Natural killer cell treated with Interleukin-12 subunit alpha and Interleukin-12 subunit beta and Interleukin-15 and Interleukin-18, amount 100 ng/mL, for 72 hours (primary cell): ENCODE data around the gene NLRC3. TPM values are rescaled to one million over a fixed set of nuclear protein-coding genes. Genes with fewer than 3 reads are reported as not detected.

Experiments used
- ATAC-seq, 2 donors: fragments of 150-1000 bp; cut with Tn5 transposase in 1 of 2; sonication (Bioruptor Pico), chemical (Tn5 transposase) in 1 of 2; 2 replicates each; pipeline ENCODE4 v1.10.0; 2021
- DNase-seq: peaks from one replicate; pipeline ENCODE4 v3.0.0; 2022; ENCODE audit warnings: low spot score
- H3K27ac Mint-ChIP-seq, 2 donors: 1 replicate in 1 of 2; 2 replicates in 1 of 2; pipeline ENCODE4 v1.8.0; 2022; ENCODE audit warnings: mixed read lengths in 2 of 2, mild to moderate bottlenecking in 1 of 2, moderate library complexity in 1 of 2
- H3K27me3 Mint-ChIP-seq, 2 donors: 1 replicate in 1 of 2; 2 replicates in 1 of 2; pipeline ENCODE4 v1.8.0; 2022; ENCODE audit warnings: mixed read lengths in 2 of 2
- H3K36me3 Mint-ChIP-seq: one replicate; pipeline ENCODE4 v1.8.0; 2022; ENCODE audit warnings: mixed read lengths
- H3K4me1 Mint-ChIP-seq, 2 donors: 1 replicate in 1 of 2; 2 replicates in 1 of 2; pipeline ENCODE4 v1.8.0; 2022; ENCODE audit warnings: low read depth in 2 of 2, mixed read lengths in 2 of 2, mild to moderate bottlenecking in 1 of 2
- H3K4me3 Mint-ChIP-seq: one replicate; pipeline ENCODE4 v1.8.0; 2022; ENCODE audit warnings: mixed read lengths
- H3K9me3 Mint-ChIP-seq: 2 replicates; pipeline ENCODE4 v1.8.0; 2022; ENCODE audit warnings: mixed read lengths
- total RNA-seq, 2 donors: library from RNA; stranded (reverse); gene quantifications; one replicate each; pipeline ENCODE4 v1.2.3, GENCODE V29; 2022

The NLRC3 gene
- total RNA-seq, 2 donors from 2014 or later: 48.3 to 61.8 TPM

DNA sequence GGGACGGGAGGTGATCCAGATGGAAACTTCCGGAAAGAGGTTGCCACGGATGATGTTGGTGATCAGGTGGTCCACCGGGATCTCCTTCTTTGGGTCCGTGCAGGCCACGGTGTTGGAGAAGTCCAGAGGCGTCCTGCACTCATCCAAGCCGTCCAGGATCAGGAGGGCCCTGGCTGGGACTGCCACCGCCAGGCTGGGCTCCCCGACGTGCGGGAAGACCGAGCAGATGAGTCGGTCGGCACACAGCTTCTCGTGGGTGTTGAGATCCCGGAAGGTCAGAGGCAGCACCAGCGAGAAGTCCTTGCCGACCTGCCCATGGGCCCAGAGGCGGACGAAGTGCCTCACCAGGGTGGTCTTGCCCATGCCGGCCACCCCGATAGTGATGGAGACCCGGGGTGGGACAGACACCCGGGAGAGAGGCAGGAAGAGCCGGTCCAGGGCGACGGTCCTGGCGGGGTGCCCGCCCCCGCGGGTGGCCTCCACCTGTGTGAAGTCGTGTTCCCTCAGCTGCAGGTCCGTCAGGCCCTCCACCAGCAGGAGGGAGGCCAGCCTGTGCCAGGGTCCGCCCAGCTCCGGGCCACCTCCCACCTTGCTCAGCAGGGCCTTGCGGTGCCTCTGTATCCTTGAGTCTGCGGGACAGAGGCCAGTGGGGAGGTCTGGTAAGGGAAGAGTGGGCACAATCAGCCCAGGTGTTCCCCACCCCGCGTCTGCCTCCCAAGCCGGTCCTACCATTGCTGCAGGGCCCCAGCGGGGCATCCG lies 12.9 kb downstream of the NLRC3 start:
- no peaks in the 10 kb centered on the region for H3K9me3 Mint-ChIP-seq
- peaks cover 0 to 3% of the 10 kb centered on the region in 2 donors for H3K4me1 Mint-ChIP-seq
- H3K27ac Mint-ChIP-seq: no peak overlapping the region
- no peaks in the 10 kb centered on the region for H3K27me3 Mint-ChIP-seq
- no peak overlapping the region for H3K4me3 Mint-ChIP-seq
- DNase-seq (peak; percentile 51), ATAC-seq (peak in 1 of 2 donors; percentile 28)
- no peaks in the 10 kb centered on the region for H3K36me3 Mint-ChIP-seq

DNA sequence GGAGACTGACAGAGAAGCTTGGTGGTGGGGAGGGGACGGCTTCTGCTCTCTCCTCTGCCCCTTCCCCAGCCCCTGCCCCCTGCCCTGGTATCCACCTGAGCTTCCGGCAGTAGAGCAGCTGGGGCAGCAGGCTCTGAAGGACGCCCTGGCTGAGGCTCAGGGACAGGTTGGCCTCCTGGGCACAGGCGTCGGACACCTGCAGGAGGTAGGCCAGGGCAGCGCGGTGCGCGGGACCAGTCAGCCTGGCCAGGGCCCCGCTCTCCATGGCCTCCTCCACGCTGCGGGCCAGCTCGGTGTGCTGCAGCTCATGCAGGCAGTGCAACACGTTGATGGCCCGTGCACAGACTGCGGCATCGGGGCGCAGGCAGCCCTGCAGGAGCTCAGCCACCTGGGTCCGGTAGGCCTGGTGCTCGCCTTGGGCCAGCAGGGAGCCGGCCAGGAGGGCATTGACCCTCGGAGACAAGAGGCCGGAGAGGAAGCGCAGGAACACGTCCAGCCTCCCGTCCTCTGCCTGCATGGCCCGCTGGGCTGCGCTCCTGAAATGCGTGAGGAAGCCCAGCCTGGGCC lies 14.2 kb downstream of the NLRC3 start:
- H3K36me3 Mint-ChIP-seq: no peaks in the 10 kb centered on the region

DNA sequence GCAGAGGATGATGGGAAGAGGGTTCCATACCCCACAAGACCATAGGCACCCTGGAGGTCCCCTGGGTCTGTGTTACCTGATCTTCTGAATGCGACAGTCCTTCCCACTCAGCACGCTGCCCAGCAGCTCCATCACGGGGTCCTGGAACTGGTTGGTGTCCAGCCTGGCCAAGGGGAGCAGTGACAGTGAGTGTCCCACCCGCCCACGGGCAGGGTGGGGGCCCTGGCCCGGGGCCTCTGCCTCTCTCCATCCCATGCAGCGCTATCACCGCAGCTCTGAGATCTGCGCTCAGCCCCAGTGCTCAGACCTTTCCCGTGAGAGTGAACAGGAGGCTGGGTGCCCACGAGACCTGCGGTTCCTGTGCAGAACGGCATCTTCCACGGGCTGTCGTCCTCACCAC lies 15.6 kb downstream of the NLRC3 start:
- DNase-seq: no peak
- no peaks in the 10 kb centered on the region for H3K9me3 Mint-ChIP-seq
- no peaks in the 10 kb centered on the region for H3K36me3 Mint-ChIP-seq
- no peaks in the 10 kb centered on the region for H3K27me3 Mint-ChIP-seq
- no peak for ATAC-seq
- no peak overlapping the region for H3K4me3 Mint-ChIP-seq
- no peak overlapping the region for H3K27ac Mint-ChIP-seq
- H3K4me1 Mint-ChIP-seq: peaks cover 0 to 3% of the 10 kb centered on the region in 2 donors

More for the DNA sequence above, 14.2 kb downstream of the NLRC3 start:
- H3K27me3 Mint-ChIP-seq: no peaks in the 10 kb centered on the region
- no peaks in the 10 kb centered on the region for H3K9me3 Mint-ChIP-seq
- no peak for DNase-seq
- peak in 1 of 2 donors; percentile 58 for ATAC-seq
- H3K4me3 Mint-ChIP-seq: no peak overlapping the region
- no peak overlapping the region for H3K27ac Mint-ChIP-seq
- peaks cover 0 to 3% of the 10 kb centered on the region in 2 donors for H3K4me1 Mint-ChIP-seq

DNA sequence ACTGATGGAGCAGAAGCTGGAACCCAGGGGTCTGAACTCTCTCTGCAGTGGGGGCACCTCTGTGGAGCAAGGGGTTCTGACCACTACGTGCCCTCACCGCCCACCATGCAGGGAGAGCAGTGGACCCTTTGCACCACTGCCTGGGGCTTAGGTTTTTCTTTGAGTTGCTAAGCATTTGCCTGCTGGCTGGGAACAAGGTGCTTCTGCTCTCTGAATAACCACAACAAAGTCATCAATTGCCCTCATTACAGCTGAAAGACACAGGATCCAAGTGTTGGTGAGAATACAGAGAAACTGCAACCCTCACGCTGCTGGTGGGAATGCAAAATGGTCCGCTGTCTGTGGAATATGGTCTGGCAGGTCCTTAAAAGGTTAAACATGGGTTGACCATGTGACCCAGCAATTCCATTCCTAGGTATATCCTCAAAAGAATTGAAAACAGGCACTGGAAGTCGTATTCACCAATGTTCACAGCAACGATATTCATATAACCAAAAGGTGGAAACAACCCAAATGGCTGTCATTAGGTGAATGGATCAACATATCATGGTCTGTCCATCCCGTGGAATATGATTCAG lies 22.8 kb downstream of the NLRC3 start:
- H3K36me3 Mint-ChIP-seq: peaks cover 18% of the 10 kb centered on the region
- H3K4me3 Mint-ChIP-seq: no peak overlapping the region
- DNase-seq: peak; percentile 42

DNA sequence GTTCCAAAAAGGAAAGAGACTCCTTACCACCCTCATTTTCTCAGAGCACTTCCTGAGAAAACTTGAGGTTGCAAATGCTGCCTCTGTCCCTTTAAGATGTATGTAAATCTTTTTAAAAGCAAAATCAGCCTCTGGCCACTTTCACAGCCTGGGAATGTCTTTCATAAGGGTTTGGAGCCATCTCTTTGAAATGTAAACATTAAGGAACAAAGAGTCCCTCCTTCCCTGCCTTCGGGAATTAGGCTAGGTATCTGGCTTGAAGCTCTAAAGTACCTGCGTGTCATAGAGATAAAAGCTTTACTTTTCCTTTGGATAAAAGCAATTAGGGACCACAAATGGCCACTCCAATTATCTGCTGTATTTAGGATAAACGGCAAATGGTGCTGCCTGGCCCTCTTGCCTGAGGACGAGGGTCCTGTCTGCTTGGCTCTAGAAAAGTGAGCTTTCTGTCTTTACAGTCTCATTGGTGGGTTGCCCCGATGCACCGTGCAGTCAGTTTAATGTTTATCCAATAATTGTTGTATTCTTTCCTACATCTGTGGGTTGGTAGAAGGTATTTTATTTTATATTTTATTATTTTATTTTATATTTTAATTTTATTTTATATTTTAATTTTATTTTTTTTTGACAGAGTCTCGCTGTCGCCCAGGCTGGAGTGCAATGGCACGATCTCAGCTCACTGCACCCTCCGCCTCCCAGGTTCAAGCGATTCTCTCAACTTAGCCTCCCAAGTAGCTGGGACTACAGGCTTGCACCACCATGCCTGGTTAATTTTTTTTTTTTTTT lies 23.9 kb downstream of the NLRC3 start:
- Mint-ChIP-seq H3K9me3 (peaks cover 9% of the 10 kb centered on the region), H3K4me3 (no peak overlapping the region), H3K27me3 (no peaks in the 10 kb centered on the region), H3K27ac (no peak overlapping the region), H3K36me3 (peaks cover 18% of the 10 kb centered on the region), H3K4me1 (peaks cover 11 to 16% of the 10 kb centered on the region in 2 donors)
- DNase-seq (peak; percentile 22), ATAC-seq (no peak)

More for the DNA sequence above, 22.8 kb downstream of the NLRC3 start:
- peaks cover 9% of the 10 kb centered on the region for H3K9me3 Mint-ChIP-seq
- no peak for ATAC-seq
- no peak overlapping the region for H3K27ac Mint-ChIP-seq
- peaks cover 11 to 16% of the 10 kb centered on the region in 2 donors for H3K4me1 Mint-ChIP-seq
- H3K27me3 Mint-ChIP-seq: no peaks in the 10 kb centered on the region

DNA sequence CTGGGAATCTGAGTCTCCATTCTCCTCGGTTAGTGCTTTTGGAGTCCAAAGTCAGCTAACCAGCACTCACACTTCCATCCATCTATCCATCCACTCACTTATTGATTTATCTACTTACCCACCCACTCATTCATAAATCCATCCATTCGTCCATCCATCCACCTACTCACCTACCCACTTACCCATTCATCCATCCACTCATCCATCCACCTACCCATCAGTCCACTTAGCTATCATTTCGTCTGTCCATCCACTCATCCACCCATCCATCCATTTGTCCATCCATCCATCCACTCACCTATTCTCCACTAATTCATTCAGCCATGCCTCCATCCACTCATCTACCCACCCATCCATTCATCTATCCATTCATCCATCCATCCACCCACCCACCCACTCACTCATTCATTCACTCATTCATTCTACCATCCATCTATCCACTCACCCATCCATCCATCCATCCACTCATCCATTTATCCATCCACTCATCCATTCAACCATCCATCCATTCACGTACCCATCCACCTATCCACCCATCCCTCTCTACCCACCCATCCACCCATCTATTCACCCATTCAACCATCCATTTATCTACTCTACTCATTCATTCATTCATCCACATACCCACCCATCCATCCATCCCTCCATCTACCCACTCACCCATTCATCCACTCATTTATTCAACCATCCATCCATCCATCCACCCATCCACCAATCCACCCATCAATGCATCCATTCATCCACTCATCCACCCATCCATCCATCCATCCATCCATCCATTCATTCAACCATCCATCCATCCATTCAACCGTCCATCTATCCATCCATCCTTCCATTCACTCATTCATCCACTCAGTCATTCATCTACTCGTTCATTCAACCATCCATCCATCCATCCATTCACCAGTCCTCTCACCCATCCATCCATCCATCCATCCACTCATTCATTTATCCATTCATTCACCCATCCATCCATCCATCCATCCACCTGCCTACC lies 26.1 kb downstream of the NLRC3 start:
- H3K4me1 Mint-ChIP-seq: peaks cover 11 to 16% of the 10 kb centered on the region in 2 donors
- no peak overlapping the region for H3K4me3 Mint-ChIP-seq
- ATAC-seq: no peak
- H3K27me3 Mint-ChIP-seq: no peaks in the 10 kb centered on the region
- peaks cover 9% of the 10 kb centered on the region for H3K9me3 Mint-ChIP-seq
- peaks cover 18% of the 10 kb centered on the region for H3K36me3 Mint-ChIP-seq
- peak; percentile 16 for DNase-seq
- peak overlapping the region in 1 of 2 donors; percentile 19 for H3K27ac Mint-ChIP-seq

DNA sequence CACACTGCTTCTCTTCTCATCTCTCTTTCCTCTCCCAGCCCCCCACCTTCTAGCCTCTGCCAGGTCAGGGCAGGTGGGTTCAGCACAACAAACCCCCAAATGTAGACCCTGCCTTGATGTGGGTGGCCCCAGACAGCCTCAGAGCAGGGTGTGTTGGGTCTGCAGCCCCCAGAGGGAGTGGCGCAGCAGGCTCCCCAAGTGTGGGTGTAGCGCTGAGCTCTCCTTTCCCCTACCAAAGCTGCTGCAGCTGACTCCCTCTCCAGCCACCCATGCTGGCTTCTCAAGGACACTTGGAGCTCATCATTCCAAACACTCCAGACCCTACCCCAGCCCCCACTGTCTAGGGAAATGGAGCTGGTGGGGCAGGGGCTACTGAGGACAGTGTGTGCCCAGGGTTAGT lies 27.3 kb downstream of the NLRC3 start:
- Mint-ChIP-seq H3K36me3 (peaks cover 18% of the 10 kb centered on the region), H3K27ac (no peak overlapping the region)
- no peak for ATAC-seq

DNA sequence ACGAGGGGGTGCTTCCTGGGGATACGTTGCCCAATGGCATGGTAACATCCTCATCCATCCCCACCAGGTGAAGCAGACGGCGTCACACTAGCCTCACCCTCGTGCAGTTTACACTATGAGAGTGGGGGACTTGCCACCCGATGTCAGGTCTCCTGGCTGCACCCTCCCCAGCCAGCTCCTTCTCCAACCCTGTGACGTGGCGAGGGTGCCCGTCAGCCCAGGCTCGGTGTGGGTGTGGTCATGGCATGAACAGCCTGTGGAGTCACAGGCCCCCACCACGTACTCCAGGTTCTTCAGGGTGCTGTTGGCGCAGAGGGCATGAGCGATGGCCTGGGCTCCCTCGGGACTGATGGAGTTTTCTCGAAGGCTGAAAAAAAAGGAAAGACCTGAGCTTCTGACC lies 28.3 kb downstream of the NLRC3 start:
- DNase-seq: peak; percentile 48

More for the DNA sequence above, 27.3 kb downstream of the NLRC3 start:
- DNase-seq: peak; percentile 53
- H3K4me3 Mint-ChIP-seq: no peak overlapping the region
- peaks cover 11 to 19% of the 10 kb centered on the region in 2 donors for H3K4me1 Mint-ChIP-seq
- H3K9me3 Mint-ChIP-seq: peaks cover 9% of the 10 kb centered on the region
- no peaks in the 10 kb centered on the region for H3K27me3 Mint-ChIP-seq

DNA sequence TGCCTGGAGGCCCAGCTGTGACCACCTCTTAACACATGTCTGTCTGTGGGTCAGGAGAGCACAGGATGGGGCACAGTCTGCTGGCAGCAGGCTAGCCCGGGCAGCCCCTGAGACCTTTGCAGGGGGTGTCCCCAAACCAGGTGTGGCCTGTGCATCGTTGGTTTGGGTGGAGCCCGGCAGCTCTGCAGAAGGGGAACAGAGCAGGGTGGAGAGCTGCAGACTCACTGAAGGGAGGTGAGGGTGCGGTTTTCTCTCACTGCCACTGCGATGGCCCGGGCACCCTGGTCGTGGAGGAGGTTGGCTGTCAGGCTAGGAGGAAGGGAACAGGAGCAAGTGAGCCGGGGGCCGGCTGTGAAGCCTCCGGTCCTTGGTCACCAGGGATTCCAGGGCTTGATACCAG lies 28.8 kb downstream of the NLRC3 start:
- no peak overlapping the region for H3K4me3 Mint-ChIP-seq
- no peaks in the 10 kb centered on the region for H3K27me3 Mint-ChIP-seq
- peaks cover 18% of the 10 kb centered on the region for H3K36me3 Mint-ChIP-seq
- ATAC-seq: peak; percentile 27 to 58
- H3K9me3 Mint-ChIP-seq: peaks cover 9% of the 10 kb centered on the region
- H3K4me1 Mint-ChIP-seq: peaks cover 11 to 19% of the 10 kb centered on the region in 2 donors
- DNase-seq: peak; percentile 32
- no peak overlapping the region for H3K27ac Mint-ChIP-seq

More for the DNA sequence above, 28.3 kb downstream of the NLRC3 start:
- peak in 1 of 2 donors; percentile 15 for ATAC-seq
- Mint-ChIP-seq H3K4me3 (no peak overlapping the region), H3K4me1 (peaks cover 11 to 19% of the 10 kb centered on the region in 2 donors), H3K27me3 (no peaks in the 10 kb centered on the region), H3K27ac (no peak overlapping the region), H3K36me3 (peaks cover 18% of the 10 kb centered on the region), H3K9me3 (peaks cover 9% of the 10 kb centered on the region)

DNA sequence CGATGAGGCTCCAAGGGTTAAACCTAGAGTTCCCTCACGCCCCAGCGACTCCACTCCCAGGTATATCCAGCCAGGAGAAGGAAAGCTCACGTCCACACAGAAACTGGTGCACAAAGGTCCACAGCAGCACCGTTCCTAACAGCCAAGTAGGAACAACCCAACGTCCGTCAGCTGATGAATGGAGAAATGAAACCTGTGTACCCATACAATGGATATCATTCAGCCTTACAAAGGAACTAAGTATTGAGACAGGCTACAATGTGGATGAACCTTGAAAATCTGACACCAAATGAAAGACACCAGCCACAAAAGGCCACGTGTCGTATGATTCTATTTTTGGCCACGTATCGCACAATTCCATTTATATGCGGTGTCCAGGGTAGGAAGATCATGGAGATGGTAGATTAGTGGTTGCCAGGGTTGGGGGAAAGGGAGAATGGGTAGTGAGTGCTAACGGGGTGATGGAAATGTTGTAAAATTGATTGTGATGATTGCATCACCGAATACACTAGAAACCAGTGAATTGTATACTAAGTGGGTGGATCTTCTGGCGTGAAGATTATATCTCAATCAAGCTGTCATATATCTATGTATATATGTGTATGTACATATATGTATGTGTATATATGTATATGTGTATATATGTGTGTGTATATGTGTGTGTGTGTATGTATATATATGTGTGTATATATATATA lies 30.1 kb downstream of the NLRC3 start:
- Mint-ChIP-seq H3K27ac (no peak overlapping the region), H3K27me3 (no peaks in the 10 kb centered on the region), H3K9me3 (peaks cover 9% of the 10 kb centered on the region), H3K4me3 (no peak overlapping the region), H3K36me3 (peaks cover 17% of the 10 kb centered on the region), H3K4me1 (peaks cover 11 to 18% of the 10 kb centered on the region in 2 donors)
- ATAC-seq (no peak), DNase-seq (no peak)

DNA sequence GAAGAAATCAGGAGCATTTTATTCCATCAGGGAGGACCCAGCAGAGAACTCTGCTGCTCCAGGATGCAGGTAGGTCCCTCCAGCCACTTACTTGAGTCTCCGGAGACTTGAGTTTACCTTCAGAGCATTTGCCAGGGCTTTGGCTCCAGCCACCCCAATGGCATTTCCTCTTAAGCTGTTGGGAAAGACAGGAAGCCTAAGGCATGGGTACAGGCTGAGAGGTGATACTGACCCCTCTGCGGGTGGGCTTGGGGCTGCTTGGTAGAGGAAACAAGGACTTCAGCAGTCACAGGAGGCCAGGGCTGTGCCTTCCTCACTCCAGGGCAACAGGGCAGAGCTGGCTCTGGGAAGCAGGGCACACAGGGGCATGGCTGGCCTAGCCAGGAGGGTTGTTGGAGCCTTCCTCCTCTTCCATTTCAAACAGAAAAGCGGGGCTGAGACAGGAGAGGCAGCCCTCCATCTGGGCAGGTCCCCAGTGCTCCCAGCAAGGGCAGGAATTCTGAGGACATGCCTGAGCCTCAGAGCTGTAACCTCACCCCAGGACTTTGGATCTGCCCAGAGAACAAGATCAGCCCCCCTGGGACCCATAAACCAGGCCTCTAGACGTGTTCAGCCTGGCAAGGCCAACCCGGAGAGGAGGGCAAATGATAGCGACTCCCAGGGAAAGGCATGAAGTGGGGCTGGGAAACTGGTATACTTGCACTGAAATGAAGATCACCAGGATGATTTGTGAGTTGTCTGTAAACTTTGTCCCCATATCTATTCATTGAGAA lies 34.4 kb downstream of the NLRC3 start:
- Mint-ChIP-seq H3K4me1 (peaks cover 0 to 3% of the 10 kb centered on the region in 2 donors), H3K4me3 (no peak overlapping the region), H3K9me3 (no peaks in the 10 kb centered on the region), H3K27me3 (no peaks in the 10 kb centered on the region), H3K27ac (peak overlapping the region in 1 of 2 donors; percentile 53), H3K36me3 (no peaks in the 10 kb centered on the region)
- DNase-seq (peak; percentile 1), ATAC-seq (no peak)
